ENCODE results near the gene ITIH4. TPM values are rescaled to one million over a fixed set of nuclear protein-coding genes. Genes with fewer than 3 reads are reported as not detected.
A peak's percentile ranks its signal among the peaks of the same experiment; 100 is the strongest.

ITIH4 gene
- total and polyA plus RNA-seq, 2 of the 13 experiments (the other 11 are each of a cell fraction or from before 2014, with no cell fraction given), result 2.7 to 5.3 TPM

DNA sequence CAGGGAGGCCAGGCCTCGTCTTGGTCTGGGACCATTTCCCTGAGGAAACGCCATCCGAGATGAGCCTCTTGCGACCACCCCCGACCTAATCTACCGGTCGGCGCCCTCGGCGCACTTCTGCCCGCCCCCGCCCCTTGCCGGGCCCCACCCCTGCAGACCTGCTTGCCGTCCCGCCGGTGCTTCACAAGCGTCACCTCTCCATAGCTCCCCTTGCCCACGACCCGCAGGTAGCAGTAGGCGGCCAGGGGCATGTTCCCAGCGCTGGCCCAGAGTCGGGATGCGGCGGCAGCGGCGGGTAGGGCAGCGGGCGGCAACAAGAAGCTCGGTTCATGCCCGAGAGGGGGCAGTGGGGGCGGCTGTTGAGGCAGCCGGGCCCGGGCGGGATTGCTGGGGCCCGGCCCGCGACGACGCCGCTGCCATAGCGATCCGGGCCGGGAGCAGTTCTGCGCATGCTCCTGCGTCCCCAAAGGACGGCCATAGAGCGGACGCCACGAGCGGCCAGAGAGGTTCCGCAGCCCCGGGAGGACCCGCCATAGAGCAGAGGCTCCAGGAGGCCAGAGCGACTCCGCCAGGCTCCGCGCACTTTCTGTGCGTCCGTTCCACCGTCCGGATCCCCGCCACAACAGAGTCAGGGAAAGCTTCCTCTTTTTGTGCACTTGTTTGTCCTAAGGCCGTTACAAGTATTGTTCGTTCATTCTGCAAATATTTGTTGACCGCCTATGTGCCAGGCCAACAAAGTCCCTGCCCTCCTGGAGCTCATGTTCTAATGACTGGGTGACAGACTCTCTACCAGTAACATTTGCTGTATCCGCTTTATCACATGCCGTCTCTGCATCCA, 59.8 kb downstream of the ITIH4 start, which contains the start of gene NEK4 (continued):
- TF ChIP-seq CBX2 (IDR thresholded peaks at IDR 0.05; ENCODE audit: low read depth, low read length), result no peak
- no peak for TF ChIP-seq CBX2 (CRISPR knock-in tag; IDR thresholded peaks at IDR 0.05; ENCODE audit: low read depth)
- TF ChIP-seq ZNF331 (CRISPR knock-in tag; IDR thresholded peaks at IDR 0.05), result peak; percentile 46
- TF ChIP-seq ATF7-NPFF (CRISPR knock-in tag; IDR thresholded peaks at IDR 0.05; ENCODE audit: low read depth), result peak; percentile 66; the same call in 1 of the 2 replicates
- TF ChIP-seq SIX4 (CRISPR knock-in tag; IDR thresholded peaks at IDR 0.05), result no peak
- TF ChIP-seq MTF1 (CRISPR knock-in tag; IDR thresholded peaks at IDR 0.05), result no peak
- peak; percentile 5; the same call in 1 of the 2 replicates for TF ChIP-seq HDAC2 (CRISPR knock-in tag; IDR thresholded peaks at IDR 0.05)
- peak; percentile 66 for TF ChIP-seq AGO2 (optimal IDR thresholded peaks at IDR 0.05; ENCODE audit: low read depth, low read length)
- peak; percentile 72; the same call in 1 of the 2 replicates for TF ChIP-seq ERF (CRISPR knock-in tag; IDR thresholded peaks at IDR 0.05)
- TF ChIP-seq, protein P1, sequence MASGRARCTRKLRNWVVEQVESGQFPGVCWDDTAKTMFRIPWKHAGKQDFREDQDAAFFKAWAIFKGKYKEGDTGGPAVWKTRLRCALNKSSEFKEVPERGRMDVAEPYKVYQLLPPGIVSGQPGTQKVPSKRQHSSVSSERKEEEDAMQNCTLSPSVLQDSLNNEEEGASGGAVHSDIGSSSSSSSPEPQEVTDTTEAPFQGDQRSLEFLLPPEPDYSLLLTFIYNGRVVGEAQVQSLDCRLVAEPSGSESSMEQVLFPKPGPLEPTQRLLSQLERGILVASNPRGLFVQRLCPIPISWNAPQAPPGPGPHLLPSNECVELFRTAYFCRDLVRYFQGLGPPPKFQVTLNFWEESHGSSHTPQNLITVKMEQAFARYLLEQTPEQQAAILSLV (CRISPR knock-in tag; IDR thresholded peaks at IDR 0.05; ENCODE audit: borderline replicate concordance), result peak; percentile 61; the same call in 1 of the 2 replicates
- TF ChIP-seq ZFP37 (CRISPR knock-in tag; IDR thresholded peaks at IDR 0.05; ENCODE audit: borderline replicate concordance), result peak; percentile 8; the same call in 1 of the 2 replicates
- TF ChIP-seq, protein P2, sequence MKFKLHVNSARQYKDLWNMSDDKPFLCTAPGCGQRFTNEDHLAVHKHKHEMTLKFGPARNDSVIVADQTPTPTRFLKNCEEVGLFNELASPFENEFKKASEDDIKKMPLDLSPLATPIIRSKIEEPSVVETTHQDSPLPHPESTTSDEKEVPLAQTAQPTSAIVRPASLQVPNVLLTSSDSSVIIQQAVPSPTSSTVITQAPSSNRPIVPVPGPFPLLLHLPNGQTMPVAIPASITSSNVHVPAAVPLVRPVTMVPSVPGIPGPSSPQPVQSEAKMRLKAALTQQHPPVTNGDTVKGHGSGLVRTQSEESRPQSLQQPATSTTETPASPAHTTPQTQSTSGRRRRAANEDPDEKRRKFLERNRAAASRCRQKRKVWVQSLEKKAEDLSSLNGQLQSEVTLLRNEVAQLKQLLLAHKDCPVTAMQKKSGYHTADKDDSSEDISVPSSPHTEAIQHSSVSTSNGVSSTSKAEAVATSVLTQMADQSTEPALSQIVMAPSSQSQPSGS (CRISPR knock-in tag; IDR thresholded peaks at IDR 0.05), result peak; percentile 62
- TF ChIP-seq, protein P3, sequence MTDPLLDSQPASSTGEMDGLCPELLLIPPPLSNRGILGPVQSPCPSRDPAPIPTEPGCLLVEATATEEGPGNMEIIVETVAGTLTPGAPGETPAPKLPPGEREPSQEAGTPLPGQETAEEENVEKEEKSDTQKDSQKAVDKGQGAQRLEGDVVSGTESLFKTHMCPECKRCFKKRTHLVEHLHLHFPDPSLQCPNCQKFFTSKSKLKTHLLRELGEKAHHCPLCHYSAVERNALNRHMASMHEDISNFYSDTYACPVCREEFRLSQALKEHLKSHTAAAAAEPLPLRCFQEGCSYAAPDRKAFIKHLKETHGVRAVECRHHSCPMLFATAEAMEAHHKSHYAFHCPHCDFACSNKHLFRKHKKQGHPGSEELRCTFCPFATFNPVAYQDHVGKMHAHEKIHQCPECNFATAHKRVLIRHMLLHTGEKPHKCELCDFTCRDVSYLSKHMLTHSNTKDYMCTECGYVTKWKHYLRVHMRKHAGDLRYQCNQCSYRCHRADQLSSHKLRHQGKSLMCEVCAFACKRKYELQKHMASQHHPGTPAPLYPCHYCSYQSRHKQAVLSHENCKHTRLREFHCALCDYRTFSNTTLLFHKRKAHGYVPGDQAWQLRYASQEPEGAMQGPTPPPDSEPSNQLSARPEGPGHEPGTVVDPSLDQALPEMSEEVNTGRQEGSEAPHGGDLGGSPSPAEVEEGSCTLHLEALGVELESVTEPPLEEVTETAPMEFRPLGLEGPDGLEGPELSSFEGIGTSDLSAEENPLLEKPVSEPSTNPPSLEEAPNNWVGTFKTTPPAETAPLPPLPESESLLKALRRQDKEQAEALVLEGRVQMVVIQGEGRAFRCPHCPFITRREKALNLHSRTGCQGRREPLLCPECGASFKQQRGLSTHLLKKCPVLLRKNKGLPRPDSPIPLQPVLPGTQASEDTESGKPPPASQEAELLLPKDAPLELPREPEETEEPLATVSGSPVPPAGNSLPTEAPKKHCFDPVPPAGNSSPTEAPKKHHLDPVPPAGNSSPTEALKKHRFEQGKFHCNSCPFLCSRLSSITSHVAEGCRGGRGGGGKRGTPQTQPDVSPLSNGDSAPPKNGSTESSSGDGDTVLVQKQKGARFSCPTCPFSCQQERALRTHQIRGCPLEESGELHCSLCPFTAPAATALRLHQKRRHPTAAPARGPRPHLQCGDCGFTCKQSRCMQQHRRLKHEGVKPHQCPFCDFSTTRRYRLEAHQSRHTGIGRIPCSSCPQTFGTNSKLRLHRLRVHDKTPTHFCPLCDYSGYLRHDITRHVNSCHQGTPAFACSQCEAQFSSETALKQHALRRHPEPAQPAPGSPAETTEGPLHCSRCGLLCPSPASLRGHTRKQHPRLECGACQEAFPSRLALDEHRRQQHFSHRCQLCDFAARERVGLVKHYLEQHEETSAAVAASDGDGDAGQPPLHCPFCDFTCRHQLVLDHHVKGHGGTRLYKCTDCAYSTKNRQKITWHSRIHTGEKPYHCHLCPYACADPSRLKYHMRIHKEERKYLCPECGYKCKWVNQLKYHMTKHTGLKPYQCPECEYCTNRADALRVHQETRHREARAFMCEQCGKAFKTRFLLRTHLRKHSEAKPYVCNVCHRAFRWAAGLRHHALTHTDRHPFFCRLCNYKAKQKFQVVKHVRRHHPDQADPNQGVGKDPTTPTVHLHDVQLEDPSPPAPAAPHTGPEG (CRISPR knock-in tag; IDR thresholded peaks at IDR 0.05), result peak; percentile 34; the same call in 1 of the 2 replicates
- 0 out of 2 replicates have a peak, but pooled peaks have one; percentile 8 for TF ChIP-seq NCOA1 (CRISPR knock-in tag; IDR thresholded peaks at IDR 0.05)
- peak; percentile 75 for TF ChIP-seq ASH2L (IDR thresholded peaks at IDR 0.05; ENCODE audit: insufficient read length, low read depth, low read length)
- peak; percentile 39; the same call in 1 of the 2 replicates for TF ChIP-seq RXRA (CRISPR knock-in tag; IDR thresholded peaks at IDR 0.05)
- TF ChIP-seq ZNF34 (CRISPR knock-in tag; IDR thresholded peaks at IDR 0.05; ENCODE audit: borderline replicate concordance), result no peak
- TF ChIP-seq HDAC1 (CRISPR knock-in tag; IDR thresholded peaks at IDR 0.05), result peak; percentile 95
- TF ChIP-seq ZMAT3 (CRISPR knock-in tag; conservative IDR thresholded peaks at IDR 0.05), result peak; percentile 93
- peak; percentile 74; the same call in 1 of the 2 replicates for TF ChIP-seq FOXK1 (CRISPR knock-in tag; IDR thresholded peaks at IDR 0.05; ENCODE audit: borderline replicate concordance, low read depth)

All from HepG2 (cell line).